CD4-positive, alpha-beta T cell treated with Interleukin-4 for 1 hour (primary cell): ENCODE results near the gene FGD5.

Experiments used
- DNase-seq, 2 donors: peaks; one replicate each; pipeline ENCODE4 v3.0.0-alpha.2; 2020 to 2022

Gene FGD5

GRCh38 chr3:14909250-14909649 lies 90.5 kb downstream of the FGD5 start:
- DNase-seq = no peak

- no peak for DNase-seq
Measured at GRCh38 chr3:14911651-14912050, 92.9 kb downstream of the FGD5 start.

GRCh38 chr3:14913071-14913925 lies 94.5 kb downstream of the FGD5 start:
- DNase-seq = no peak

GRCh38 chr3:14913926-14914778 lies 95.4 kb downstream of the FGD5 start:
- no peak for DNase-seq

- DNase-seq = no peak
Measured at GRCh38 chr3:14914779-14915117, 96.0 kb downstream of the FGD5 start.

- peak in 1 of 2 donors; percentile 28 for DNase-seq
Measured at GRCh38 chr3:14915636-14916222, 97.0 kb downstream of the FGD5 start.

- no peak for DNase-seq
Measured at GRCh38 chr3:14918356-14918860, 99.6 kb downstream of the FGD5 start.

GRCh38 chr3:14920536-14920935 lies 101.8 kb downstream of the FGD5 start:
- DNase-seq = no peak

- DNase-seq = peak; percentile 79 to 81
Measured at GRCh38 chr3:14921034-14921616, 102.4 kb downstream of the FGD5 start.

GRCh38 chr3:14921811-14922705 lies 103.3 kb downstream of the FGD5 start:
- DNase-seq = no peak

- no peak for DNase-seq
Measured at GRCh38 chr3:14922863-14923262, 104.1 kb downstream of the FGD5 start.

GRCh38 chr3:14923476-14923875 lies 104.7 kb downstream of the FGD5 start:
- no peak for DNase-seq

- peak; percentile 24 to 57 for DNase-seq
Measured at GRCh38 chr3:14925729-14926591, 107.2 kb downstream of the FGD5 start.

GRCh38 chr3:14926592-14926991 lies 107.8 kb downstream of the FGD5 start:
- no peak for DNase-seq

- no peak for DNase-seq
Measured at GRCh38 chr3:14927308-14927707, 108.5 kb downstream of the FGD5 start.

GRCh38 chr3:14929310-14930074 lies 110.7 kb downstream of the FGD5 start:
- no peak for DNase-seq

GRCh38 chr3:14933820-14934425 lies 115.2 kb downstream of the FGD5 start:
- DNase-seq = no peak

- no peak for DNase-seq
Measured at GRCh38 chr3:14935592-14936345, 117.0 kb downstream of the FGD5 start.

- DNase-seq = no peak
Measured at GRCh38 chr3:14938954-14939353, 120.2 kb downstream of the FGD5 start.
